C1 segment of cervical spinal cord (tissue), 14 donors: ENCODE data around the gene TBX10.
"Not testable (repeated sequence)": the region's sequence is repeated elsewhere in the genome, so short reads cannot be mapped to it uniquely, and the experiment has no call there.

Source experiments
- DNase-seq, 14 donors: peaks; one replicate each; lab custom pipeline; 2025; lab: John Stamatoyannopoulos, UW

Gene TBX10

DNA sequence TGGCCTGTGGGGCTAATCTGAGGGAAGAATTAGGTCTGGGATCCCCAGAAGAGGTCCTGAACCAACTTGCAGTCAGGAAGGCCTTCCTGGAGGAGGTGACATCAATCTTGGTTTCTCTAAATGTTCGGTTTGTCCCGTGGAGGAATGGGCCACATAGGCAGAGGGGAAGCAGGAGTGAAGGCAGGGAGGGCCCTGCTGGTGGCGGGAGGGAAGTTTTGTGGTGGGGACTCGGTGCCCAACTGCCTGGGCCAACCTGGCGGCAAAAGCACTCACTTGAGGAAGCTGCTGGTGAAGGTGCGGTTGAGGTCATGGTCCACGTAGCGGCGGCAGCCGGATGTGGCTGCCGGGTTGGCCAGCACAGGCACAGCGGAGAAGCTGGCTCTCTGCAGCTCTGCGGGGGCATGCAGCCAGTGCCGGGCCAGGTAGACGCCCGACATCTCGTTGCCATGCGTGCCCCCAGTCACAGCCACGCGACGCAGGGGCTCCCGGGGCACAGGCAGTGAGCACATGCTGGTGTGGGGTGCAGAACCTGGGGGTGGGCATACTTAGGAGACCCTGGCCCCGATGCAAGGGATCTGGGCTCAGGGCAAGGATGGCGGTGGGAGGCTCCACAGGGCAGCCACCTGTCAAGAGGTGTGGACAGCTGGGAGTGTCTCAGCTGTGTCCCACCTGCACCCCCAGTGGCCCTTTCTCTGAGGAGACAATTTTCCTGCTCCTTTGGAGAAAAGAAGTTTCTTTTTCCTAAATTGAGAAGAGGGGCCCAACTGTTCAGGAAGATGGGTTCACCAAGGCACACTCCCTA is 7.2 kb upstream of the TBX10 start:
- DNase-seq: no peak

DNA sequence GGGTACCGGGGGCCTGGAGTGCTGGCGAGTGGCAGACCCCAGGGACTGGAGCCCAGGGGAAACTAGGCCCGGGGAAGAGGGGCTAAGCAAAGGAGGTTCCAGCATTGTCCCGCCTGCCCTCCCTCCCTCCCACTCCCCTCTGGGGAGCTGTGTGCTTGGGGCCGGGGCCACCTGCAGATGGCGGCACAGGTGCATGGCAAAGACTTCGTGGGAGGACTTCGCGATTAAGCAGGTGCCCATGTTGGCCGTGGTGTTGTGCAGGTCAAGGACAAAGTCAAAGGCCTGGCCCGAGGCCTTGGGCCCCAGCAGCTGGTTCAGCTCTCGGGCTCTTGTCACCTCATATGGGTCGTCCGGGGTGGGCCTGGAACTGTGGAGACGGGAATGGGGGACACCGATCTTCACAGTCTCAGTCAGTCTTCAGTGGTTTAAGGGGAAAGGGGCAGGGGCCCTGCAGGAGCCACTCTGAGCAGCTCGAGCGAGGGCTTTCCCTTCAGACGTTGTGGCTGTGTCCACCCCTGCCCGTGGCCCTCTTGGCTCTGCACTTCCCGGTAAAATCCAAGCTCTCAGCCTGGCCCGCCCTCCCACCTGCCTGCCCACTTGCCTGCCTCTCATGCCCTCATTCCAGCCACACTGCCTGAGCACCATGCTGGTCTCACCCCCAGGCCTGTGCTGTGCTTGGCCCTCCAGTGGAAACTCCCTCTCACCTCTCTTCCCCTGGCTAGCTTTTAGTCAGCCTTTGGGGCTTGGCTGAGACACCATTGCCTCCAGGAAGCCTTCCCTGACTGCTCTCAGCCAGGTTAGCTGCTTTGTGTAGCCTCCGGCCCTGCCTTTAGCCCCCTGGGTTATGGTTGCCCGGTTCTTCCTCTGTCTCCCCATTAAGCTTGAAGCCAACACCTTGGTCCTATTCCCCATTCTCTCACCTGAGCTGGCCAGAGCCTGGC is 6.2 kb upstream of the TBX10 start:
- no peak for DNase-seq

DNA sequence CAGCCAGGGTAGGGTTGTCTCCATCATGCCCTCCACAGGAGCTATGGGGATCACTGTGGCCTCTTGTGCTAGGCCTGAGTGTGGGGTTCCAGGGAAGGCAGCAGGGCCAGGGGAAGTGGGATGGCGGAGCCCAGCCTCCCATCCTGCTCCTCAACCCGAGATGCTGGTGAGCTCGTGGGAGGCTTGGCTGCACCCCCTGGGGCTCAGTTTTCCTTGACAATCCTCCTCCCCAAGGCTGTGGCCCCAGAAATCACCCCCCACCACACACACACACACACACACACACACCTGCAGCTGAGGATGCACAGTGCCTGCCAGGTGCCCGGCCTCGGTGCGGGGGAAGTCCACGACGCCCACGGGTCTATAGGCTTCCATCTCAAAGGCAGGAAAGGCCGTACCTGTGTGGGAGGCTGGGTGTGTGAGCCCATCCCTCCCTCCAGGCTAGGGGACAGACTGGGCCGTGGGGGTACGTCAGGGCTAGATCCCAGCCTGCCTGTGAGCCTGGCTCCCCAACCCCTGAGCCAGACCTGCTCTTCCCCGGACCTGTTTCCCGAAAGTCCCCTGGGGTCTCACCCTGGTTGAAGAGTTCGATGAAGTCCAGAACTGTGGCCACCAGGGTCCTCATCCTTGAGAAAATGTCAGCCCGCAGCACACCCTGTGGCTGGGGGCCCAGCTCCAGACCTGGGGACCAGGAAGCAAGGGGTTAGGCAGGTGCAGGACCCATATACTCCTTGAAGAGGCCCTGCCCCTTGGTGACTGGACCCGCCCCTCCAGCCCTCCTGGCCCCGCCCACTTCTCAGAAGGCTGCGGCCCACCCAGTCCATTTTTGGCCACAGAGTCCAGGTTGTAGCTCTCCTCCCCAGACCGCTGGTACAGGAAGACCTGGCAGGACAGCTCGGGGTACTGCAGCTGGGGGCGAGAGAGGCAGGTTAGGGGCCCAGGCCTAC is 5.2 kb upstream of the TBX10 start:
- DNase-seq: no peak

DNA sequence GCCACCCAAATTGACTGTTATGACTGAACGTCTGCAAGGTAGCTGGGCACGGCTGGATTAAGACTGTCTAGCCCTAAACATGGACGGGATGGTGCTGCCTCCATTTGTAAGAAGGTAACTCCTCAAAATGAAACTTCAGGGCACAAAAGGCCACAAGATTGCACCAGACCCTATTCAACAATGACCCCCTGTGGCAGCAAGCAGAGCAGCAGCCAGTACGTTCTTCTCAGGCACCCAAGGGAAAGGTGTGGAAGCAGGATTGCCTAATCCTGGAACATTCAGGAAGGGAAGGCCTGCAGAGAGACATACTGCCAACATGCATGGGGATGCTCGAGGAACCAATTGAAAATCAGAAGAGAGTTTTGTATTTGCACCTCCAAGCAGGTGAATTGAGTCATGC is 4.5 kb upstream of the TBX10 start:
- no peak for DNase-seq

DNA sequence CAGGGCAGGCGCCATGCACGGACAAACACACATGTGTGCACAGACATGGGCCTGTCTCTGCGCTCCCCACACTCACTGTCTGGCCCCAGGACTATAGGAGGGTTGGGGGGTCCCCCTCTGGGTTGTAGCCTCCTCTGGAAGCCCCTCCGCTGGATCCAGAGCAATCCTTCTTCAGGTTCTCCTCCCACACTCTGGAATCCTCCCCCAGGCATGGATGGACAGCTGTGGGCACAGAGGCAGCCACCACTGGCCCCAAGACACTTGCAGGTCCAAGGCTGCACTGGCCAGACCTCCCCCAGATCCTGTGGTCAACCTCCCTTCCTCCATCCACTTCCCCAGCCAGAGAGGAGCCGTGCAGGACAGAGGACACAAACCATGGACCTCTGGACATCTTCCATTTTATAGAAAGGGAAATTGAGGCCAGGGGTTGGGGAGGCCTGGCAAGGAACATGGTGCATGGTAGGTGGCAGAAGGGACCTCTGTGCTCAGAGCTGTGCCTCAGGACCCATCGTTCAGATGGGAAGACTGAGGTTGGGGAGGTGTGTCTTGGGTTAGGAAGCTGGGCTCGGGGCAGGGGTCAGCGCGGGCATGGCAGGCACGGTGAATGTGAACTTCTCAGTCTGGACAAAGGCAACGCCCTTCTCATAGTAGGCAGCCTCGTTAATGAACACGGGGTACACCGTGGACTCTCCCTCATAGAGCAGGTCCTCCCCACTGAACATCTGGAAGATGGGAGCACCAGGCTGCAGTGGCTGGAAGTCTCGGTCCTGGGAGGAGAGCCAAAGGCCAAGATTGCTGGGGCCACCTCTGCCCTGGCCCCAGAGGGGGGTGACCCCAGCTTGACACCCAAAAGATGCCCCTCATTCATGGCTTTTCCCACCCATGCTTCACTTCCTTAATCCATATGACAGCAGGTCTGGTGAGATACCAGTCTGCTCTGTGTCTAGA is 2.9 kb upstream of the TBX10 start:
- no peak for DNase-seq

DNA sequence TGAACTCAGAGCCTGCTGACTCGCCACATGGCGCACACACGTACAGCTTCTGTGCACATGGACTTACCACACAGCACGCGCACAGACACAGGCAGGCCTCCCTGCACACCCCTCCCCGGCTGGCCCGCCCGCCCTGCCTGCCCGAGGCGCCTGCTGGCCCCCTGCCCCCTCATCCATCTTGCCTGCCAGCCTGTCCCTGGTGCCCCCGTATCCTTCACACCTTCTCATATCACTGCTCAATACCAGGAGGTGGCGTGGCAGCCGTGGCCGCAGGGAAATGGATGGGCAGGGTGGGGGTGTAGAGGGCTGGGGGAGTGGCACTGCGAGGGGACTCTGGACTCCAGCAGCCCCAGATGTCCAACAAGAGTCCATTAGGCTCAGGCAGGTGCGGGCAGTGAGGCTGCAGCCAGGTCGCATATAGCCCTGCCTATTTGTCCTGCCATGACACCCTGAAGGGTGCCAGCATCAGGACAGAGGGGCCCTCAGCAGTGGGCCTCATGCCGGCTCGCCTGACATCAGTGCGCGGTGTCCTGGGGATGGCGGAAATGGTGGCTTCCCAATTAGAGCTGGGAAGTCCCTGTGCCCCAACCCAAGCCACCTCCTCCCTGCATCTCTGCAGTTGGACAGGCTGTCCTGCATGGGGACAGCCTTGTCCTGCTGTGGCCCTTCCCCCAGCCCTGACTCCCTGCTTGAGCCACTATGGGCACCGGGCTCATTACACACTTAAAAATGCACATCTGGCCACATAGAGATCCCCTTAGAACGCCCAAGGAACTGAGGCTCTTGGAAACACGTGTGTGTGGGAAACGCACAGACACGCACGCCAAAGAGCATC is 2.0 kb upstream of the TBX10 start:
- DNase-seq: no peak

DNA sequence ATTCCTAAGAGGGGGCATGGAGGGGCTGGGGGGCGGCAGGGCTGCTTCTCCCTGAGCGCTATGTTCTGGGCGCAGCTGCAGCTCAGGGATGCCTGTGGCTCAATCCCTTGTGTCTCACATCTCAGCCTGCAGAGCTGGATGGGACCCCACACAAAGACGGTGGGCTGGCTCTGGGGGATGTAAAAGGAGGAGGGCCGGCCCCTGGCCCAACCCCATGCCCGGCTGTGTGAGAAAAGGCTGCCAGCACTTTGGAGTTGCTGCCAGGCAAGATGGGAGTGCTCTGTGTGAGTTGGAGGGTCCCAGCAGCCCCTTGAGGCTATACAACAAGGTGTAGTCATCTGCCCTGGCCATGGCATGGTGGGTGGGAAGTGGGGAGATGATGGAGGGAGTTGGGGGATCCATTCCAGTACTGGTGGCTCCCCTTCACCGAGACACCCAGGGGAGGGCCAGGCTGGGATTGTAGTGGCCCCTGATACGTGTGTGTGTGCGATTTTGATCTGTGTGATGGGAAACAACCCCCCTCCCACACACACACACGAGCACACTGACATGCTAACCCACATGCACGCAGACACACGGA is 1.3 kb upstream of the TBX10 start:
- no peak for DNase-seq

DNA sequence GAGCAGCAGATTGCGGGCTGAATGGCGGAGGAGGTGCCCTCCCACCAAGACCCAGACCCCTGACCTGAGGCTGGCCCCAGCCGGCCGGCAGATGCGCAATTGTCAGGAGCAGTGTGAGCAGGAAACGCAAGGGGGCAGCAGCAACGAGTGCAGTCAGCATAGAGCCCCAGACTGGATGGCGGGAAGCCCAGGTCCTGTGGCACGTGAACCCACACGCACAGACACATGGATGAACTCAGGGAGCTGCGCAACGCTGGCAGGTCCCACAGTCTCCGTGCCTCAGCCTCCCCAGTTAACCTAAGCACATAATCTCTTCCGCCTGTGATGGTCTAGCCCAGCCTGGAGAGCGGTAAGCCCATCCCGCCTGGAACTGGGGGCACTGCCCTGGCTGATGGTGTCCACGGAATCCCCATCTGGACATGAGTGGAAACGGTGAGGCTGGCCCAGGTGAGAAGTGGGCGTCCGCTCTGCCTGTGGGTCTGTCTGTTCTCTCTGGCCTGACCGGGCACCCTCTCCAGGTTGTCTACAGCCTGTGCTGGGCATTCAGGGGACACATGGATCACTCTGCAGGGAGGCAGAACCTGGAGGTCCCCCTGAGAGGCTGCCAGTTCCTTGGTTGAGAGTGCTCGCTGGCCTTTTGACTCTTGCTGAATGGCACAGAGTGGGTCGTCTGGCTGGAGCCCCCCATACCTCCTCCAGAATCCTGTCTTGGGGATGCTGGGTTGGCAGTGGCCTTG is 626 bp upstream of the TBX10 start:
- DNase-seq: peak in 7 of 14 donors; percentile 17 to 49 (median 39)

DNA sequence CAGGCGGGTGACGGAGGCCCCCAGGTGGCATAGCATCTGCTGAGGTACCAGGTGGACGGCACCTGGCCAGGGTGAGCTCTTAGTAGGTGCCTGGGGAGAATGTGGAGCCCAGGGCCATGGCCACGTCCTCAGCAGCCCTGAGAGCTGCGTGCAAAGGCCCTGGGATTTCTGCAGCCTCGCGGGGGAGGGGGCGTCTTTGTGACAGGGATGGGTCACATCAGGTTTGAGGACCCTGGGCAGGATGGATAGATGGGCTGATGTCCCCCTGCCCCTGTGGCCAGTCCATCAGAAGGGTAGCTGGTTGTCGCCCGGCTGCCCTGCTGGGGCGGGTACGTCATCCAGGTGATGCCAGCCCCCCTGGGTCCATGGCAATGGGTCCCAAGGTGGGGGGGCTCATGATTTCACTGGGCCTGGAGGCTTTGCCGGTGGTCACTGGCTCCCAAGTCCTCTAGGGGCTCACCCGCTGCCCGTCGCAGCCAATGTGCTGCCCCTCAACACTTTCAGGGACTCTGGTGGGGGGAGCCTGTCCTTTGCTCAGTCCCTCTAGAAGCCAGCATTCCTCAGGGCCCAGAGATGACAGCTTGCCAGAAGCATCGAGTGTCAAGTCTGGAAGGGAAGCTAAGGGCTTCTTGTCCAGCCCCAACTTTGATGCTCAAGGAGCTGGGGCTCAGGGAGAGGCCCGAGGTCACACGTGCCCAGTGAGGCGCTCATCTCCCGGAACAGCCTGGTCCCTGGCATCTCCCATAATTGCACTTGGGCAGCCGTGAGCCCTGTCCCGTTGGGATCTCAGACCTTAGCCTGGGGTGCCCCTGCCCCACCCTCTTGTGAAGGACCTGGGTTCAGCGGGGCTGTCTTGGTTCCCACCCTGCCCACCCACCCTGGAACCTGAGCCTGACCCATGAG is 777 bp downstream of the TBX10 start:
- DNase-seq: no peak

DNA sequence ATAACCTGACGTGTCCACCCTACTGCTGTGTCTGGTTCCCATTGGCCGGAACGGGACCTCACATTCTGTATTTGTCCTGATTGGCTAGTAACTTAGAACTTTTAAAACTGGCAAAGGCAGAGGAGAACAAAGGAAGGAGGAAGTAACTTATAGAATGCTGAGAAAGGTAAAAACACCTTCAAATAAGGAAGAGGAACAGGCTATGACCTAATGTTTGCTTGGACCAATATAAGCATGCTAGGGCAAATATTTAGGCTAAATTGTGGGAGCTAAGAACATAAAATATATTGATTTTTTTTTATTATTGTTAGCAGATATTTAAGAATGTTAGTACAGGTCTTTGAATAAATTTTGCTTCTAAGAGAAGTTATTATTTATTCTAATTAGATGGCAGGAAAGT is 2.1 kb downstream of the TBX10 start:
- not testable (repeated sequence) for DNase-seq

DNA sequence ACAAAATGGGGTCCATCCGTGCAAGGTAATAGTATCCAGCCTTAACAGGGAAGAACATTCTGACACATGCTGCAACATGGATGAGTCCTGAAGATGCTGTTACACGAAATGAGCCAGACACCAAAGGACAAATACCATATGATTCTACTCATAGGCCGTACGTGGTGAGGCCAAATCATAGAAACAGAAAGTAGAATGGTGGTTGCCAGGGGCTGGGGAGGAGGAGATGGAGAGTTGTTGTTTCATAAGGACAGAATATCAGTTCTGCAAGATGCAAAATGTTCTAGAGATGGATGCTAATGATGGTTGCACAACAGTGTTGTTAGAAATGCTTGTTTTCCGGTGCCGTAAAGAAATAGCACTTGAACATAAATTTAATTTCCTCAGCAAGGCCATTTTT is 2.6 kb downstream of the TBX10 start:
- DNase-seq: no peak

DNA sequence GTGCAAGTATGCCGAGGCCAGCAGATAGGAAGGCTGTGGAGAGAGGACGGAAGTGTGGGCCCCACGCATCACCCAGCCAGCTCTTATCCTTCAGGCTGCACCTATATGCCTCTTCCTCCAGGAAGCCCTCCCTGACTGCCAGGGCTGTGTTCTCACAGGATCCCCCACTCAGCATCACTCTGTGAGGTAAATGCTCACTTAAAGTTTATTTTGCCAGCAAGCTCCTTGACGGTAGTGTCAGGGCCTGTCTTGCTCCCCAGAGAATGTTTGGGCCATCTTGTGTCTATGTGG is 4.4 kb downstream of the TBX10 start:
- no peak for DNase-seq

DNA sequence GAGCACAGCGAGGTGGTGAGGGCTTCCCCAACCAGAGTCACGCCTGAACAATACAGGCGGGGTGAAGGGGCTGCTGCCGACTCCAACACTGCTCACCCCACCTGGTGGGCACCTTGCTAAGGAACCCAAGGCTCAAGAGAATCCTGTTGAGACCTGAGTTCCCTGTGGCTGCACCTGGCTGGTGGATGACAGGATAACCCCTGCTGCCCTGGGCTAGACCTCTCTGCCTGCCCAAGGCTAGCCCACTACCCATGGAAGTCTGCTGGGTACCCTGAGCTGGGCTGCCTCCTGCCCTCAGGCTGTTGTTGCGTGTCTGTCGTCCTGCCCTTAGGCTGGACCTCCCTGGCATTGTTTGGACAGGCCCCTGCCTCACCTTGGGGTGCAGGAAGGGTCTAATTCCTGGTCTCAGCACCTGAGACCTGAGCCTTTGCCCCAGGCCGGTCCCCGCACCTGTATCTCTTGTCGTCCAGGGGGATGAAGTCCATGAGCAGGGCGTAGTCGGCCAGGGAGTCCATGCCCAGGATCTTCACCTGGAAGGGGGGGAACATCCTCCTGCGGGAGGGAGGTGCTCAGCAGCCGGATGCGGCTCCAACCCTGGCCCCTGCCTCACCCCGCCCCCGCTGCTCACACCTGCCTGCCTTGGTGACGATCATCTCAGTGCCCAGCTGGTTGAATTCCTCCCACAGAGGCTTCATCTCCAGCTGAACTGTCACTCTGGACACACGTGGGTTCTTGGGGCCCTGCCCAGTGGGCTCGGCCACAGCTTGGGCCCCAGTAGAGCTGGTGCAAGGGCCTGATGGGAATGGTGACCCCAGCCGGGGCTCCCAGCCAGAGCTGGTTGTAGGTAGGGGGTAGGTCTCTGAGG is 5.0 kb downstream of the TBX10 start:
- DNase-seq: no peak

DNA sequence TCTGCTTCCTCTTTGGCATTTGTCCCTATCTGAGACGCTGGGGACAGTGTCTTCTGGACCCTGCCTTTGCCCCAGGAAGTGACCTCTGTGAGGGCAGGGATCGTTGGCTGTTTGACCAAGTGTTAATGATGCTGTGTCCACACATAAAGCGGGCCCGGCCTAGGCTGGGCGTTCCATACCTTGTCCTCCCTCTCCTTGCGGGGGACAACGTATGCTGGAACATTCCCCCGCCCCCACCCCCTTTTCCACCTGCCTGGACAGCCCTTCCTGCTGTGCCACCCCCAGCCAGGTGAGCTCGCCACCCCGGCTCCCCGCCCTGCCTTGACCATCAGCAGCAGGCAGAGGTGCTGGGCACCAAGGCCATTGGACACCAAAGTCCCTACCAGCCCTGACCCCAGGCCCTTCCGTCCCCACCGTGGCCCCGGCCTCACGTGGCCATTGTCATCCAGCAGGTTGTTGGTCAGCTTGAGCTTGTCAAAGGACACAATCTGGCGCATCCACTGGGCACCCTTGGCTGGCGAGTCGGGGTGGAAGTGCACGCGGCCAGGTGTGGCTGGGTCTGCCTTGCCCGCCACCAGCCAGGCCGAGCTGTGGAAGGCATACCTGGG is 5.7 kb downstream of the TBX10 start:
- no peak for DNase-seq

DNA sequence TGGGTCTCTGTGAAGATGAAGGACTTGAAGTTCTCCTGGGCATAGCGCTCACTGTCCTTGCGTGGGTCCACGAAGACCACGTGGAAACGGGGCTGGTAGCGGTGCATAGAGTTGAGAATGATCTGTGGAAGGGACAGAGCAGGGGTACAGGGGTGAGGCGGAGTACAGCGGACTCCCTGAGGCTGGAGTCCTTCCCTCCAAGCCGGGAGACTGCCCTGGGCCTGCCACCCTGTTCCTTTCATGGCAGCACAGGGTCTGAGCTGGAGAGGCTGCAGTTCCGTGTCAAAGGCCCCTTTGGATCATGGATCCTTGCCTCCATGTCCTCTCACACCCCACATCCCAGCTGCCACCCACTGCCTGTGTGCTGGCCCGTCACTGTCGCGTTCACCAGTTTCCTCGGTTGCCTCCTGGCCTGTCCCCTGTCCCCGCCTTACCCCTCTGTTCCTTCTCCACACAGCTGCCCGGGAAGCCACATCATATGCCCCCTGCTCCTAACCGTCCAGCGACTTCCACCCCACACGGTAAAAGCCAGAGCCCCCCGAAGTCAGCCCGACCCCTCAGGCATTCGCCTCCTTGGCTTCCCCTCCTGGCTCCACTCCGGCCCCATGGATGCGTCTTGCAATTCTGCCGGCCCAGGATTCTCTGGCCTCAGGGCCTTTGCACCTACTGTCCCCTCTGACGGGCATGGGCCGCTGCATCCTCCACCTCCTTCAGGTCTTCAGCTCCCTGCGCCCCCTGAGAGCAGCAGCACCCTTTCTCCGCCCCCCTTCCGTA is 6.4 kb downstream of the TBX10 start:
- DNase-seq: no peak
